Measurements from ENCODE around the gene PHLDA3.

PHLDA3 gene

DNA sequence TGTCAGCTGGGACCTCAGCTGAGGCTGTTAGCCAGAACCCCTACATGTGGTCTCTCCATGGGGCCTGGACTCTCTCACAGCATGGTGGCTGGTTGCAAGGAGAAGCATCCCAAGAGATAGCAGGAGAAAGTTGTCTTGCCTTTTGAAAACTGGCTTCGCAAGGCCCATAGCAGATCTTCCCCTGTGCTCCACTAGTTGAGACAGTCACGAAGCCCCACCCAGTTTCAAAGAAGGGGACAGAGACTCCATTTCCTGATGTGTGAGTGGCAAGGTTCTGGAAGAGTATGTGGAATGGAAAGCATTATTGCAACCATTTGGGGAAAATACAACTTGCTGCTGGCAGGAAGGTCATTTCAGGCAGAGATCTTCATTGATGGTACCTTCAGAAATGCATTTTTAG lies 45.5 kb upstream of the PHLDA3 start:
- peaks cover 13% of the 10 kb centered on the region for H3F3A ChIP-seq (ENCODE audit: insufficient read depth, low read length)
- no peak for TF ChIP-seq EZH2phosphoT487 (IDR thresholded peaks at IDR 0.05; ENCODE audit: low read length)
- TF ChIP-seq, protein P1, sequence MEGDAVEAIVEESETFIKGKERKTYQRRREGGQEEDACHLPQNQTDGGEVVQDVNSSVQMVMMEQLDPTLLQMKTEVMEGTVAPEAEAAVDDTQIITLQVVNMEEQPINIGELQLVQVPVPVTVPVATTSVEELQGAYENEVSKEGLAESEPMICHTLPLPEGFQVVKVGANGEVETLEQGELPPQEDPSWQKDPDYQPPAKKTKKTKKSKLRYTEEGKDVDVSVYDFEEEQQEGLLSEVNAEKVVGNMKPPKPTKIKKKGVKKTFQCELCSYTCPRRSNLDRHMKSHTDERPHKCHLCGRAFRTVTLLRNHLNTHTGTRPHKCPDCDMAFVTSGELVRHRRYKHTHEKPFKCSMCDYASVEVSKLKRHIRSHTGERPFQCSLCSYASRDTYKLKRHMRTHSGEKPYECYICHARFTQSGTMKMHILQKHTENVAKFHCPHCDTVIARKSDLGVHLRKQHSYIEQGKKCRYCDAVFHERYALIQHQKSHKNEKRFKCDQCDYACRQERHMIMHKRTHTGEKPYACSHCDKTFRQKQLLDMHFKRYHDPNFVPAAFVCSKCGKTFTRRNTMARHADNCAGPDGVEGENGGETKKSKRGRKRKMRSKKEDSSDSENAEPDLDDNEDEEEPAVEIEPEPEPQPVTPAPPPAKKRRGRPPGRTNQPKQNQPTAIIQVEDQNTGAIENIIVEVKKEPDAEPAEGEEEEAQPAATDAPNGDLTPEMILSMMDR (IDR thresholded peaks at IDR 0.05; ENCODE audit: low read length) = no peak
- TF ChIP-seq EZH2 (optimal IDR thresholded peaks at IDR 0.05; ENCODE audit: low read depth, low read length) = no peak
- H3K27me3 ChIP-seq (replicated peaks; ENCODE audit: insufficient read depth, low read length) = no peaks in the 10 kb centered on the region
- H4K20me1 ChIP-seq (ENCODE audit: insufficient read depth, low read length) = no peaks in the 10 kb centered on the region
- peaks cover 15% of the 10 kb centered on the region for H3K4me1 ChIP-seq (ENCODE audit: low read length)
- no peaks in the 10 kb centered on the region for H3K36me3 ChIP-seq (replicated peaks; ENCODE audit: insufficient read depth, low read length)
- no peaks in the 10 kb centered on the region for H3K79me2 ChIP-seq (ENCODE audit: low read length)
- no peak overlapping the region for H2AFZ ChIP-seq (ENCODE audit: low read length)
- no peak overlapping the region for H3K4me2 ChIP-seq (ENCODE audit: low read depth, low read length)
- no peaks in the 10 kb centered on the region for H3K9me2 ChIP-seq (replicated peaks; ENCODE audit: insufficient read depth, low read length)
- H3K4me3 ChIP-seq (ENCODE audit: low read length) = no peak overlapping the region
- H3K9ac ChIP-seq (ENCODE audit: low read length) = no peak overlapping the region
- no peak overlapping the region for H3K27ac ChIP-seq (ENCODE audit: low read length)
- no peaks in the 10 kb centered on the region for H3K9me3 ChIP-seq (replicated peaks; ENCODE audit: insufficient read depth, low read length)
- DNase-seq = no peak

DNA sequence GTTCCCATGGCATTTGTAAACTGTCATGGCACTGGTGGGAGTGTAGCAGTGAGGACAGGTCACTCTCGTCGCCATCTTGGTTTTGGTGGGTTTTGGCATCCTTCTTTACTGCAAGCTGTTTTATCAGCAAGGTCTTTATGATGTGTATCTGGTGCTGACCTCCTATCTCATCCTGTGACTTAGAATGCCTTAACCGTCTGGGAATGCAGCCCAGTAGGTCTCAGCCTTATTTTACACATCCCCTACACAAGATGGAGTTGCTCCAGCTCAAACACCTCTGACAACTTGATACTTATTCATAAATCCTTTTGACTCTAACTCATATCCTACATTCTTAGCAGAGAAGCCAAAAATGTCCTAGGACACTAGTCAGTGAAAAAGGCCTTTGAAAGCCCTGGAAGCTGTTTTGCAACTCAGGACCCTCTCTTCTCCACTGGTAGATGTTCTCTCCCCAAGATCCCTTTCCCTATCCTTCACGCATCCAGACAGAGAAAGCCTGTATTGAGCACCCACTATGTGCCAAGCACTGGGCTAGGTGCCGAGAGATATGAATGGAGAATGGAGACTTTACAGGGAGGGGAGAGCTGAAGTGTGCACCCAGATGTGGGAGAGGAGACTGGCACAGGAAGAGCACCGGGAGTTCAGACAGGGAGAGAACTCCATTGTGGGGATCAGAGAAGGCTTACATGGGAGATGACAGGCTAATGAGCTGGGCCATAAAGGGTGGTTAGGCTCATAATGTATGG lies 44.7 kb upstream of the PHLDA3 start:
- H3K27ac ChIP-seq (ENCODE audit: low read length) = no peak overlapping the region
- no peak for TF ChIP-seq EZH2phosphoT487 (IDR thresholded peaks at IDR 0.05; ENCODE audit: low read length)
- no peak for TF ChIP-seq EZH2 (optimal IDR thresholded peaks at IDR 0.05; ENCODE audit: low read depth, low read length)
- TF ChIP-seq, protein P1 (IDR thresholded peaks at IDR 0.05; ENCODE audit: low read length) = no peak
- H3K4me1 ChIP-seq (ENCODE audit: low read length) = peaks cover 15% of the 10 kb centered on the region
- peaks cover 17% of the 10 kb centered on the region for H3F3A ChIP-seq (ENCODE audit: insufficient read depth, low read length)
- H3K4me2 ChIP-seq (ENCODE audit: low read depth, low read length) = no peak overlapping the region
- no peaks in the 10 kb centered on the region for H3K27me3 ChIP-seq (replicated peaks; ENCODE audit: insufficient read depth, low read length)
- H3K9ac ChIP-seq (ENCODE audit: low read length) = no peak overlapping the region
- H2AFZ ChIP-seq (ENCODE audit: low read length) = no peak overlapping the region
- H3K9me2 ChIP-seq (replicated peaks; ENCODE audit: insufficient read depth, low read length) = no peaks in the 10 kb centered on the region
- DNase-seq = no peak
- H3K79me2 ChIP-seq (ENCODE audit: low read length) = no peaks in the 10 kb centered on the region
- no peak overlapping the region for H3K4me3 ChIP-seq (ENCODE audit: low read length)
- no peaks in the 10 kb centered on the region for H4K20me1 ChIP-seq (ENCODE audit: insufficient read depth, low read length)
- H3K9me3 ChIP-seq (replicated peaks; ENCODE audit: insufficient read depth, low read length) = no peaks in the 10 kb centered on the region
- no peaks in the 10 kb centered on the region for H3K36me3 ChIP-seq (replicated peaks; ENCODE audit: insufficient read depth, low read length)

GRCh38 chr1:201511941-201512539 lies 43.1 kb upstream of the PHLDA3 start:
- H3K36me3 ChIP-seq (replicated peaks; ENCODE audit: insufficient read depth, low read length) = no peaks in the 10 kb centered on the region
- TF ChIP-seq, protein P1 (IDR thresholded peaks at IDR 0.05; ENCODE audit: low read length) = no peak
- TF ChIP-seq EZH2 (optimal IDR thresholded peaks at IDR 0.05; ENCODE audit: low read depth, low read length) = no peak
- TF ChIP-seq EZH2phosphoT487 (IDR thresholded peaks at IDR 0.05; ENCODE audit: low read length) = no peak
- peak overlapping the region; percentile 51; the same call in 1 of the 2 replicates for H3K27ac ChIP-seq (ENCODE audit: low read length)
- H3K9ac ChIP-seq (ENCODE audit: low read length) = peak overlapping the region; percentile 32; the same call in 1 of the 2 replicates
- H3F3A ChIP-seq (ENCODE audit: insufficient read depth, low read length) = peaks cover 30% of the 10 kb centered on the region
- H3K79me2 ChIP-seq (ENCODE audit: low read length) = no peaks in the 10 kb centered on the region
- H3K9me3 ChIP-seq (replicated peaks; ENCODE audit: insufficient read depth, low read length) = no peaks in the 10 kb centered on the region
- H4K20me1 ChIP-seq (ENCODE audit: insufficient read depth, low read length) = no peaks in the 10 kb centered on the region
- H3K4me1 ChIP-seq (ENCODE audit: low read length) = peaks cover 26% of the 10 kb centered on the region
- peak; percentile 59 for DNase-seq
- H2AFZ ChIP-seq (ENCODE audit: low read length) = peak overlapping the region; percentile 40
- H3K4me3 ChIP-seq (ENCODE audit: low read length) = peak overlapping the region; percentile 45
- H3K4me2 ChIP-seq (ENCODE audit: low read depth, low read length) = peak overlapping the region; percentile 83
- no peaks in the 10 kb centered on the region for H3K27me3 ChIP-seq (replicated peaks; ENCODE audit: insufficient read depth, low read length)
- no peaks in the 10 kb centered on the region for H3K9me2 ChIP-seq (replicated peaks; ENCODE audit: insufficient read depth, low read length)

Data from MM.1S (cell line).